BLaER1 treated with 17β-estradiol and CSF1 and Interleukin-3, amounts not matched to agents 10 nM and 100 nM (cell line): Measurements from ENCODE around the gene ATP13A4.
A peak's percentile ranks its signal among the peaks of the same experiment; 100 is the strongest.

ENCODE experiments used
- H3K27ac ChIP-seq, 11 experiments: shearing (Covaris generic); formaldehyde crosslinking; 2 replicates each; pipeline ENCODE4 v1.8.1; 2022
- H3K27me3 ChIP-seq, 11 experiments: shearing (Covaris generic); formaldehyde crosslinking; 2 replicates each; pipeline ENCODE4 v1.8.1; 2022
- H3K36me3 ChIP-seq, 11 experiments: shearing (Covaris generic); formaldehyde crosslinking; 2 replicates each; pipeline ENCODE4 v1.8.1; 2022
- H3K4me1 ChIP-seq, 10 experiments: shearing (Covaris generic); formaldehyde crosslinking; 2 replicates each; pipeline ENCODE4 v1.8.1; 2022
- H3K4me2 ChIP-seq, 11 experiments: shearing (Covaris generic); formaldehyde crosslinking; 2 replicates each; pipeline ENCODE4 v1.8.1; 2022
- H3K4me3 ChIP-seq, 10 experiments: shearing (Covaris generic); formaldehyde crosslinking; 2 replicates each; pipeline ENCODE4 v1.8.1; 2022
- H3K9ac ChIP-seq, 11 experiments: shearing (Covaris generic); formaldehyde crosslinking; 2 replicates each; pipeline ENCODE4 v1.8.1; 2022
- H3K9me3 ChIP-seq, 11 experiments: shearing (Covaris generic); formaldehyde crosslinking; replicated peaks in 1 of 11; 2 replicates each; pipeline ENCODE4 v1.8.1; 2022
- H4K20me1 ChIP-seq, 11 experiments: shearing (Covaris generic); formaldehyde crosslinking; 2 replicates each; pipeline ENCODE4 v1.8.1; 2022
- Cebpa-rat ChIP-seq, 11 experiments: shearing (Covaris generic); IDR thresholded peaks; 2 replicates each; pipeline ENCODE4 v1.8.1; 2022

ATP13A4 gene

GRCh38 chr3:193564012-193564411 is 9.3 kb upstream of the ATP13A4 start:
- Histone ChIP-seq H3K4me3 (no peak overlapping the region), H3K27ac (no peak overlapping the region), H3K9ac (no peak overlapping the region)

GRCh38 chr3:193563426-193563825 is 8.7 kb upstream of the ATP13A4 start:
- Histone ChIP-seq H3K4me1 (peaks cover 0 to 5% (median 0%) of the 10 kb centered on the region in 10 experiments; a peak in 2 of 20 replicates), H3K9ac (no peak overlapping the region), H3K27me3 (no peaks in the 10 kb centered on the region), H3K4me3 (no peak overlapping the region), H3K27ac (no peak overlapping the region), H3K9me3 (no peaks in the 10 kb centered on the region), H3K36me3 (no peaks in the 10 kb centered on the region), H4K20me1 (no peaks in the 10 kb centered on the region), H3K4me2 (no peak overlapping the region)
- TF ChIP-seq Cebpa-rat (IDR thresholded peaks at IDR 0.05): 0 out of 22 replicates have a peak, but pooled peaks of 1 of the 11 experiments have one; percentile 21

More at GRCh38 chr3:193564012-193564411, 9.3 kb upstream of the ATP13A4 start:
- TF ChIP-seq Cebpa-rat (IDR thresholded peaks at IDR 0.05): no peak
- no peaks in the 10 kb centered on the region for H3K9me3 ChIP-seq
- H4K20me1 ChIP-seq: no peaks in the 10 kb centered on the region
- H3K36me3 ChIP-seq: no peaks in the 10 kb centered on the region
- H3K4me2 ChIP-seq: no peak overlapping the region
- no peaks in the 10 kb centered on the region for H3K27me3 ChIP-seq
- peaks cover 0 to 5% (median 0%) of the 10 kb centered on the region in 10 experiments; a peak in 2 of 20 replicates for H3K4me1 ChIP-seq

DNA sequence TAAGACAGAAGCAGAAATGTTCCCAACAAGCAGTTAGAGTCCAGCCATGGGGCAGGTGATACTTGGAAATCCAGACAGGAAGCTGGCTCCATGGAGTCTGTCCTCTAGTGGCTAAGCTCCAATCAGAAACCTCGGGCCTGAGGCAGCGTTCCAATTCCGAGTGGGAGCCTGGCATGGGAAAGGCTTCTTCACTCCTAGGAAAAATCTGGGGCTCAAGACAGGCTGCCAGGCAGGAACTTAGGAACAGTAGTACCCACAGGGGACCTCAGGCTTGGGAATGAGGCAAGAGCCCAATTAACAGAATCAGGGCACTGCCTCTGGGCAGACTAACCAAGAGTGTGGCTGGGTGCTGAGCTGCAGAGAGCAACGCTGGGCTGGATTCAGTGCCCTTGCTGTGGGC is 6.2 kb upstream of the ATP13A4 start:
- H4K20me1 ChIP-seq: no peaks in the 10 kb centered on the region
- H3K36me3 ChIP-seq: no peaks in the 10 kb centered on the region
- no peak overlapping the region for H3K9ac ChIP-seq
- H3K4me3 ChIP-seq: no peak overlapping the region
- no peaks in the 10 kb centered on the region for H3K27me3 ChIP-seq
- H3K9me3 ChIP-seq: no peaks in the 10 kb centered on the region
- TF ChIP-seq Cebpa-rat (IDR thresholded peaks at IDR 0.05): no peak
- peaks cover 0 to 5% (median 0%) of the 10 kb centered on the region in 10 experiments; a peak in 2 of 20 replicates for H3K4me1 ChIP-seq
- no peak overlapping the region for H3K4me2 ChIP-seq
- no peak overlapping the region for H3K27ac ChIP-seq

- H3K4me3 ChIP-seq: no peak overlapping the region
- no peaks in the 10 kb centered on the region for H3K27me3 ChIP-seq
- peaks cover 0 to 5% (median 0%) of the 10 kb centered on the region in 10 experiments; a peak in 2 of 20 replicates for H3K4me1 ChIP-seq
- H3K27ac ChIP-seq: no peak overlapping the region
- no peaks in the 10 kb centered on the region for H3K36me3 ChIP-seq
- no peak overlapping the region for H3K9ac ChIP-seq
- H3K4me2 ChIP-seq: peak overlapping the region in 1 of 11 experiments; percentile 19; a peak in 1 of 22 replicates
- TF ChIP-seq Cebpa-rat (IDR thresholded peaks at IDR 0.05): no peak
- H3K9me3 ChIP-seq: no peaks in the 10 kb centered on the region
- no peaks in the 10 kb centered on the region for H4K20me1 ChIP-seq
These were observed 5.4 kb upstream of the ATP13A4 start for GRCh38 chr3:193560091-193560490.

DNA sequence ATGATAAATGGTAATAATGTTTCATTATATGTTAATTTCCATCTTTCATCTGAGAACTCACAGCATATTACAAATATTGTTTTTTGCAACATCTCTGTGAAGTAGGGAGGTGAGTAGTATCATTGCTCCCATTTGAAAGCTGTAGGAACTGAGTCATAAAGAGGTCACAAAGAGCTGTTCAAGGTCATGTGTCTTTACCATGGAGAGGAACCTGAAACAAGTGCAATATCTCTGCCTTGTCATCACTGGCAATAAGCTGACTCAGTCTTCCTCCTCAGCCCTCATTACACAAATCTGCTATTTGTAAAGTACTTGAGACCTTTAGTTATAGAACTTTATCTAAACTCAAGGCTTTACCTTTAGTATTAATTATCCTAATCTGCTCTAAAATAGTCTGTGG is 4.4 kb upstream of the ATP13A4 start:
- TF ChIP-seq Cebpa-rat (IDR thresholded peaks at IDR 0.05): no peak
- H3K36me3 ChIP-seq: no peaks in the 10 kb centered on the region
- no peak overlapping the region for H3K4me3 ChIP-seq
- peaks cover 0 to 5% (median 0%) of the 10 kb centered on the region in 10 experiments; a peak in 2 of 20 replicates for H3K4me1 ChIP-seq
- H3K9ac ChIP-seq: no peak overlapping the region
- no peak overlapping the region for H3K4me2 ChIP-seq
- H3K27me3 ChIP-seq: no peaks in the 10 kb centered on the region
- no peaks in the 10 kb centered on the region for H4K20me1 ChIP-seq
- no peaks in the 10 kb centered on the region for H3K9me3 ChIP-seq
- no peak overlapping the region for H3K27ac ChIP-seq

DNA sequence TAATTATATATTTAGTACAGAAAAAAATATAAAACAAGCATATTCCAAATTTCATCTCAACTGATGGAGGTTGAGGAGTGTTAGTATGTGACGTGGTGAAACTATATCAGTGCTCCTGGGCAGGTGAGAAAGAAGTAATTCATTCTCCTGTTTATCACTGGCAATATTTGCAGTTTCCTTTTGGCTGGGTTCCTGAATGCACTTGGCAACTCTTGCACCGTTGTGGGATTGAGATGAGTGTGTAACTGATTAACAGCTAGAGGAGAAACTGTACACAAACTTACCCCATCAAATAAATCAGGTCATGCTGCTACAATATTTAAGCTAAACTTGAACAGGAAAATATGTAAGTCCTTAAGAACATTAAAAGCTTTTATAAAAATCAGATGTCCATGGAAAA is 2.1 kb upstream of the ATP13A4 start:
- H3K4me3 ChIP-seq: no peak overlapping the region
- H3K4me2 ChIP-seq: no peak overlapping the region
- H3K4me1 ChIP-seq: peaks cover 0 to 5% (median 0%) of the 10 kb centered on the region in 10 experiments; a peak in 2 of 20 replicates

GRCh38 chr3:193553586-193553985 is 1.1 kb downstream of the ATP13A4 start:
- no peaks in the 10 kb centered on the region for H3K27me3 ChIP-seq
- H3K27ac ChIP-seq: no peak overlapping the region
- no peak overlapping the region for H3K4me2 ChIP-seq
- H3K9ac ChIP-seq: no peak overlapping the region
- H3K4me3 ChIP-seq: no peak overlapping the region
- H4K20me1 ChIP-seq: no peaks in the 10 kb centered on the region
- no peaks in the 10 kb centered on the region for H3K4me1 ChIP-seq
- H3K9me3 ChIP-seq: no peaks in the 10 kb centered on the region
- TF ChIP-seq Cebpa-rat (IDR thresholded peaks at IDR 0.05): no peak
- no peaks in the 10 kb centered on the region for H3K36me3 ChIP-seq

More for the DNA sequence above, 2.1 kb upstream of the ATP13A4 start:
- Histone ChIP-seq H4K20me1 (no peaks in the 10 kb centered on the region), H3K27me3 (no peaks in the 10 kb centered on the region), H3K9me3 (no peaks in the 10 kb centered on the region), H3K36me3 (no peaks in the 10 kb centered on the region), H3K9ac (no peak overlapping the region), H3K27ac (no peak overlapping the region)
- TF ChIP-seq Cebpa-rat (IDR thresholded peaks at IDR 0.05): no peak

DNA sequence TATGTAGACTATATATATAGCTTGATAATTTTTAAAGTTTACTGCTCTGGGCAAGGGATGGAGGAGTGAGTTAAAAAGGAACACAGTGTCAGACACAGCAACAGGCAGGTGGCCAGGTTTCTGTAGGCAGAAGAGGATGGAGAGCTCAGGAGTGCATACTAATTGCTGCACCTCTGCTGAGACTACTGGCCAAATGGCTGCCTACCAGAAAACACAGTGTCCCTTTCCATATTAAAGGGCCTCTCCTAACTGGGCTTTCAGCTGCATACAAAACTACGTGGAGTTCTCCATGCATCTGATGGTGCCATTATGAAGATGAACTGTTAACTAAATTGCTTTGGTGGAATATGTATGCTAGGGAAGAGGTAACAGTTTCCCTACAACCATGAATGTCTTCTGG is 1.8 kb downstream of the ATP13A4 start:
- H3K9me3 ChIP-seq: no peaks in the 10 kb centered on the region
- no peak overlapping the region for H3K27ac ChIP-seq
- no peak overlapping the region for H3K4me2 ChIP-seq
- no peak for TF ChIP-seq Cebpa-rat (IDR thresholded peaks at IDR 0.05)
- H3K36me3 ChIP-seq: no peaks in the 10 kb centered on the region
- no peak overlapping the region for H3K4me3 ChIP-seq
- H4K20me1 ChIP-seq: no peaks in the 10 kb centered on the region
- no peaks in the 10 kb centered on the region for H3K27me3 ChIP-seq
- no peak overlapping the region for H3K9ac ChIP-seq
- H3K4me1 ChIP-seq: no peaks in the 10 kb centered on the region

DNA sequence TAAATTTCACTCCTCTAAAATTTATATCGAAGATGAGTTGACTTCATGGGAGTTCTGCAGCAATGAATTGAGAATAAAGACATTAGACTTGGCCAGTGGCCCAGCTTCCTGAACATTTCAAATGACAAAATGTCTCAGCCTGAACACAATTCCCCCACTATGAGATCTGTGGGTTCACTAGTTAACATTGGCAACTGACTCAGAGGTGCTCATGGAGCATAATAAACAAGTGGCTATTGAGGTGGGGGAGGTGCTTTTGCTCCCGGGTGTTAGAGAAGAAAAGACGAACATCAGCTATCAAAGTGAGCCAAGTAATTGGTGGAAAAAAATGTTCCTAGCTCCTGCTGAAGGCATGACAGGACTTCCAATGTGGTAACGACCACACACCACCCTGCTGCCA is 6.3 kb downstream of the ATP13A4 start:
- no peak overlapping the region for H3K4me2 ChIP-seq
- TF ChIP-seq Cebpa-rat (IDR thresholded peaks at IDR 0.05): no peak
- H3K9me3 ChIP-seq: peaks cover 0 to 16% (median 6%) of the 10 kb centered on the region in 11 experiments; a peak in 10 of 22 replicates
- no peaks in the 10 kb centered on the region for H4K20me1 ChIP-seq
- H3K4me1 ChIP-seq: no peaks in the 10 kb centered on the region
- H3K9ac ChIP-seq: no peak overlapping the region
- no peak overlapping the region for H3K4me3 ChIP-seq
- no peak overlapping the region for H3K27ac ChIP-seq
- no peaks in the 10 kb centered on the region for H3K36me3 ChIP-seq
- no peaks in the 10 kb centered on the region for H3K27me3 ChIP-seq

GRCh38 chr3:193546129-193546528 is 8.6 kb downstream of the ATP13A4 start:
- no peaks in the 10 kb centered on the region for H4K20me1 ChIP-seq
- H3K27me3 ChIP-seq: no peaks in the 10 kb centered on the region
- no peaks in the 10 kb centered on the region for H3K4me1 ChIP-seq
- H3K9ac ChIP-seq: no peak overlapping the region
- no peaks in the 10 kb centered on the region for H3K36me3 ChIP-seq
- no peak for TF ChIP-seq Cebpa-rat (IDR thresholded peaks at IDR 0.05)
- H3K27ac ChIP-seq: no peak overlapping the region
- H3K4me2 ChIP-seq: no peak overlapping the region
- peaks cover 0 to 16% (median 6%) of the 10 kb centered on the region in 11 experiments; a peak in 10 of 22 replicates for H3K9me3 ChIP-seq
- H3K4me3 ChIP-seq: no peak overlapping the region
